ENCODE data around the gene KRT79. TPM values are rescaled to one million over a fixed set of nuclear protein-coding genes. Genes with fewer than 3 reads are reported as not detected.

KRT79 gene
- total and polyA plus RNA-seq, 2 experiments from 2014 or later: not detected

- DNase-seq (ENCODE audit: low read depth in 1 of 2, low spot score in 1 of 2): no peak
- Histone ChIP-seq H3K4me1 (ENCODE audit: low read depth) (no peaks in the 10 kb centered on the region), H3K9me3 (ENCODE audit: low read depth) (no peaks in the 10 kb centered on the region), H3K4me3 (no peak overlapping the region), H3K27ac (no peak overlapping the region), H3K27me3 (peaks cover 6% of the 10 kb centered on the region), H3K36me3 (no peaks in the 10 kb centered on the region)
- no peak for TF ChIP-seq CTCF (IDR thresholded peaks at IDR 0.05; ENCODE audit: low read depth, low read length)
Measured at GRCh38 chr12:52813203-52813819, 20.8 kb downstream of the KRT79 start.

GRCh38 chr12:52812749-52813148 lies 21.4 kb downstream of the KRT79 start:
- H3K4me1 ChIP-seq (ENCODE audit: low read depth): no peaks in the 10 kb centered on the region
- no peak overlapping the region for H3K4me3 ChIP-seq
- no peak overlapping the region for H3K27ac ChIP-seq
- peaks cover 6% of the 10 kb centered on the region for H3K27me3 ChIP-seq
- TF ChIP-seq CTCF (IDR thresholded peaks at IDR 0.05; ENCODE audit: low read depth, low read length): no peak
- no peaks in the 10 kb centered on the region for H3K36me3 ChIP-seq
- DNase-seq (ENCODE audit: low read depth in 1 of 2, low spot score in 1 of 2): no peak
- no peaks in the 10 kb centered on the region for H3K9me3 ChIP-seq (ENCODE audit: low read depth)

- no peaks in the 10 kb centered on the region for H3K36me3 ChIP-seq
- H3K4me3 ChIP-seq: no peak overlapping the region
- no peak overlapping the region for H3K27ac ChIP-seq
- H3K27me3 ChIP-seq: peaks cover 6% of the 10 kb centered on the region
- no peaks in the 10 kb centered on the region for H3K4me1 ChIP-seq (ENCODE audit: low read depth)
- DNase-seq (ENCODE audit: low read depth in 1 of 2, low spot score in 1 of 2): no peak
- no peaks in the 10 kb centered on the region for H3K9me3 ChIP-seq (ENCODE audit: low read depth)
- no peak for TF ChIP-seq CTCF (IDR thresholded peaks at IDR 0.05; ENCODE audit: low read depth, low read length)
Measured at GRCh38 chr12:52812073-52812400, 22.1 kb downstream of the KRT79 start.

GRCh38 chr12:52811191-52812072 lies 22.7 kb downstream of the KRT79 start:
- Histone ChIP-seq H3K27ac (no peak overlapping the region), H3K4me1 (ENCODE audit: low read depth) (no peaks in the 10 kb centered on the region), H3K9me3 (ENCODE audit: low read depth) (no peaks in the 10 kb centered on the region), H3K27me3 (peaks cover 6% of the 10 kb centered on the region), H3K4me3 (no peak overlapping the region), H3K36me3 (no peaks in the 10 kb centered on the region)
- TF ChIP-seq CTCF (IDR thresholded peaks at IDR 0.05; ENCODE audit: low read depth, low read length): no peak
- DNase-seq (ENCODE audit: low read depth in 1 of 2, low spot score in 1 of 2): no peak

- H3K27me3 ChIP-seq: peaks cover 6% of the 10 kb centered on the region
- no peak overlapping the region for H3K4me3 ChIP-seq
- no peak overlapping the region for H3K27ac ChIP-seq
- no peaks in the 10 kb centered on the region for H3K9me3 ChIP-seq (ENCODE audit: low read depth)
- no peaks in the 10 kb centered on the region for H3K4me1 ChIP-seq (ENCODE audit: low read depth)
- no peaks in the 10 kb centered on the region for H3K36me3 ChIP-seq
- TF ChIP-seq CTCF (IDR thresholded peaks at IDR 0.05; ENCODE audit: low read depth, low read length): no peak
- no peak for DNase-seq (ENCODE audit: low read depth in 1 of 2, low spot score in 1 of 2)
Measured at GRCh38 chr12:52810554-52810953, 23.6 kb downstream of the KRT79 start.
